ENCODE measurements around the gene MACROD1. TPM values are rescaled to one million over a fixed set of nuclear protein-coding genes. Genes with fewer than 3 reads are reported as not detected.

MACROD1 gene
- total and polyA plus RNA-seq, 2 experiments from 2014 or later = 21.2 to 29.8 TPM

DNA sequence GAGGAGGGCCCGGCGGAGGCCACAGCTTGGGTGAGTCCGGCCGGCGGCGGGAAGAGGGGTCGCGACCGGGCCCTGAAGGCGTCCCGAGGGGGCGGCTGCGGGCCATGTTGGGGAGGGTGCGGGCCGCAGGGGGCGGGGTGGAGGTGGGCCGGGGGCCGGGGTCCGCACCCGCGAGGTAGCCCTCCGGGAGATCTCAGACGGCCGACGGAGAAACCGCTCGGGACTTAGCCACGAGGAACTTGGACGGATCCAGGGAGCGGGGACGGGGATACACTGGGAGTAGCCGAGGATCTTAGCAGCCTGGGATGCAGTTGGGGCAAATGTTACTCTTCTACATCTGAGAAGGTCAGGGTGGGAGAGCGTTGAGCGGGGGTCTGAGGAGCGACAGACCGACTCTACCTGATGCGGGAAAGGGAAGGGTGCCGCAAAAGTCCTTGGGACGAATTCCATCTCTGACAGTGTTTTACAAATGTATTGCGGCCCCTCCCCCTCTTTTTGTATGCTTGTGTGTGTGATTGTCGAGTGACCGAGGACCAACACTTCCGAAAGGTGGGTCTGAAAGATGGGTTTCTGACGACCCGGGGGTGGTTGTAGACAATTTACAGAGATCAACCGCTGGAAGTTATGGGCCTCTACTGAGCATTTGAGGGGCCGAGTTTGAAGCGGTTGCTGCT lies 20.7 kb upstream of the MACROD1 start:
- Histone ChIP-seq H2AFZ (no peak overlapping the region), H3K79me2 (peaks cover 18% of the 10 kb centered on the region), H3K4me1 (ENCODE audit: insufficient read depth) (peaks cover 19% of the 10 kb centered on the region), H3K4me2 (no peak overlapping the region), H3K9me2 (replicated peaks; ENCODE audit: insufficient read depth) (no peaks in the 10 kb centered on the region), H3K9me3 (ENCODE audit: low read depth) (no peaks in the 10 kb centered on the region), H4K20me1 (ENCODE audit: insufficient read depth, poor library complexity, severe bottlenecking) (peaks cover 32% of the 10 kb centered on the region), H3K4me3 (no peak overlapping the region), H3K27me3 (no peaks in the 10 kb centered on the region), H3K36me3 (replicated peaks; ENCODE audit: insufficient read depth, low read depth) (no peaks in the 10 kb centered on the region), H3K27ac (no peak overlapping the region)
- 3% methylated on average over 21 of the region's 48 CpGs for WGBS (ENCODE audit: low lambda C conversion rate, missing lambda C conversion rate)
- TF ChIP-seq EZH2 (IDR thresholded peaks at IDR 0.05; ENCODE audit: borderline replicate concordance) (no peak), EZH2phosphoT487 (IDR thresholded peaks at IDR 0.05; ENCODE audit: low read depth, severe bottlenecking, unreplicated experiment) (no peak)
- TF ChIP-seq, protein P1, sequence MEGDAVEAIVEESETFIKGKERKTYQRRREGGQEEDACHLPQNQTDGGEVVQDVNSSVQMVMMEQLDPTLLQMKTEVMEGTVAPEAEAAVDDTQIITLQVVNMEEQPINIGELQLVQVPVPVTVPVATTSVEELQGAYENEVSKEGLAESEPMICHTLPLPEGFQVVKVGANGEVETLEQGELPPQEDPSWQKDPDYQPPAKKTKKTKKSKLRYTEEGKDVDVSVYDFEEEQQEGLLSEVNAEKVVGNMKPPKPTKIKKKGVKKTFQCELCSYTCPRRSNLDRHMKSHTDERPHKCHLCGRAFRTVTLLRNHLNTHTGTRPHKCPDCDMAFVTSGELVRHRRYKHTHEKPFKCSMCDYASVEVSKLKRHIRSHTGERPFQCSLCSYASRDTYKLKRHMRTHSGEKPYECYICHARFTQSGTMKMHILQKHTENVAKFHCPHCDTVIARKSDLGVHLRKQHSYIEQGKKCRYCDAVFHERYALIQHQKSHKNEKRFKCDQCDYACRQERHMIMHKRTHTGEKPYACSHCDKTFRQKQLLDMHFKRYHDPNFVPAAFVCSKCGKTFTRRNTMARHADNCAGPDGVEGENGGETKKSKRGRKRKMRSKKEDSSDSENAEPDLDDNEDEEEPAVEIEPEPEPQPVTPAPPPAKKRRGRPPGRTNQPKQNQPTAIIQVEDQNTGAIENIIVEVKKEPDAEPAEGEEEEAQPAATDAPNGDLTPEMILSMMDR (IDR thresholded peaks at IDR 0.05; ENCODE audit: poor library complexity) = no peak
- peak; percentile 47 for DNase-seq (ENCODE audit: low spot score)

DNA sequence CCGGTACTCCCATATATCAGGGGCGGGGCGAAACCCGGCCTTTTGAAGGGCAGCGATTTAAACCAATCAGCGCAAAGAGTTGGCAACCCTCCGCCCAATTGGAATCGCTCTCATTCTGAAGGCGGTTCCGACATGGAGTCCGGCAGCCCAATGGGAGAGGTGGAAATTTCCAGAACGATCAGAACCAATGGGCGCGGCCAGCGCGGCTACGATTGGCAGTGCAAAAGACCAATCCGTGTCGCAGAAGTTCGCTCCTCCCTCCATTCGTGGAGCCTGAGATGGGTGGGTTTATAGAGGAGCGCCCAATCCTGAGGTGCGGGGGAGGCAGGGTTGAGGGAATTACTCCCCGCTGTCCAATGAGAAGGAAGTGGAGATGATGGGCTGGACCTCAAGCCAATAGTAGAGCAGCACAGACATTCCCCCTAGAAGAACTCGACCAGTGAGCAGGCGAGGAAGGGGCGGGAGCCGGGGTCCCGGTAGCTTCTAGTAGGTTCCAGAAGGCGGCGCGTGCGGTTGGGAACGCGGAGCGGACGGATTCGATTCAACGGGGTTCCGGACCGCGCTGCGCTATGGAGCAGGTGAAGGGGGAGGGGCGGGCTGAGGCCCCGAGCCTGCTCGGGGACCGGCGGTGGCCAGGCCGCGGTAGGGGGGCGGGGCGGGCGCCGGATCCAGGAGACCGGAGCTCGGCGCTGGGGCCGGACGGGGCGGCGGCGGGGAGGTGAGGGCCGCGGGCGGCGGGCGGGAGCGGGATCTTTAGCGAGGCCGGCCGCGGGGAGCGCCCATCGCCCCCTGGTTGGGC lies 20.0 kb upstream of the MACROD1 start, which contains the start of gene STIP1:
STIP1 (plus strand) TSS at position 479 of the 799 bp plus-strand sequence; CDS start at position 570, 91 bp downstream.
- no peak for TF ChIP-seq EZH2phosphoT487 (IDR thresholded peaks at IDR 0.05; ENCODE audit: low read depth, severe bottlenecking, unreplicated experiment)
- TF ChIP-seq, protein P1 (IDR thresholded peaks at IDR 0.05; ENCODE audit: poor library complexity) = peak; percentile 44
- no peak for TF ChIP-seq EZH2 (IDR thresholded peaks at IDR 0.05; ENCODE audit: borderline replicate concordance)
- Histone ChIP-seq H3K4me1 (ENCODE audit: insufficient read depth) (peaks cover 25% of the 10 kb centered on the region), H3K27me3 (no peaks in the 10 kb centered on the region), H3K27ac (peak within 1 kb of the TSS; percentile 80), H2AFZ (peak within 1 kb of the TSS; percentile 6), H3K9me2 (replicated peaks; ENCODE audit: insufficient read depth) (no peaks in the 10 kb centered on the region), H3K36me3 (replicated peaks; ENCODE audit: insufficient read depth, low read depth) (no peaks in the 10 kb centered on the region), H3K4me3 (peak within 1 kb of the TSS; percentile 16), H4K20me1 (ENCODE audit: insufficient read depth, poor library complexity, severe bottlenecking) (peaks cover 24% of the 10 kb centered on the region), H3K9me3 (ENCODE audit: low read depth) (no peaks in the 10 kb centered on the region), H3K4me2 (peak within 1 kb of the TSS; percentile 83), H3K79me2 (peaks cover 18% of the 10 kb centered on the region)
- 2% methylated on average over 42 of the region's 74 CpGs for WGBS (ENCODE audit: low lambda C conversion rate, missing lambda C conversion rate)
- peak; percentile 100 for DNase-seq (ENCODE audit: low spot score)

DNA sequence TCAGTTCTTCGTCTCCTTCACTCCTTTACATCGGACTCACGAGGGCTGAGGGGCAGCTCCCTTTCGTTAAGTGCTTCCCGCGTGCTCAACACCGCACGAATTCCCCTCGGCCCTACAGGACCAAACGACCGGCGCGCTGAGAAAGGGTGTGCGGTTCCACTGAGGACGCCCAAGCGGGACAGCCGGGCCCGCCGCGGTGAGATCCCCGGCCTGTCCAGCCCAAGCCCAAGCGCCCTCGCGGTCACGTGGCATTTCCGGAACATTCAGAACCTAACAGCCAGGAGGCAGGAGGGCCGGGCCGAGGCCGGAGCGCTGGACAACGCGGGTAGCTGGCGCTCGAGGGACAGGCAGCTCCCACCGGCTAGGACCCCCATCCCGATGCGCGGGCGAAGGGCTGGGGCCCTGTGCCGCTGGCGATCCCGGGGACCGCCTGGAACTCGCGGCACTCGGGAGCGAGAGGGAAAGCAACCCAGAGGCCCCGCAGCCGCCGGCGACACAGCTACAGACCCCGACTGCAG lies 19.3 kb upstream of the MACROD1 start:
- H4K20me1 ChIP-seq (ENCODE audit: insufficient read depth, poor library complexity, severe bottlenecking) = peaks cover 18% of the 10 kb centered on the region
- under 1% methylated on average over 50 of the region's 52 CpGs for WGBS (ENCODE audit: low lambda C conversion rate, missing lambda C conversion rate)
- no peaks in the 10 kb centered on the region for H3K9me2 ChIP-seq (replicated peaks; ENCODE audit: insufficient read depth)
- DNase-seq (ENCODE audit: low spot score) = peak; percentile 92
- no peaks in the 10 kb centered on the region for H3K27me3 ChIP-seq
- peaks cover 18% of the 10 kb centered on the region for H3K79me2 ChIP-seq
- peak overlapping the region; percentile 80 for H3K27ac ChIP-seq
- H3K4me2 ChIP-seq = peak overlapping the region; percentile 83
- no peaks in the 10 kb centered on the region for H3K36me3 ChIP-seq (replicated peaks; ENCODE audit: insufficient read depth, low read depth)
- no peaks in the 10 kb centered on the region for H3K9me3 ChIP-seq (ENCODE audit: low read depth)
- H2AFZ ChIP-seq = peak overlapping the region; percentile 6
- H3K4me1 ChIP-seq (ENCODE audit: insufficient read depth) = peaks cover 30% of the 10 kb centered on the region
- H3K4me3 ChIP-seq = peak overlapping the region; percentile 16
- TF ChIP-seq EZH2phosphoT487 (IDR thresholded peaks at IDR 0.05; ENCODE audit: low read depth, severe bottlenecking, unreplicated experiment) = no peak
- TF ChIP-seq, protein P1 (IDR thresholded peaks at IDR 0.05; ENCODE audit: poor library complexity) = peak; percentile 40

Measured in hepatocyte (in vitro differentiated cells).